RPMI7951 (cell line): ENCODE measurements around the gene ARID1B. TPM values are rescaled to one million over a fixed set of nuclear protein-coding genes. Genes with fewer than 3 reads are reported as not detected.
A peak's percentile ranks its signal among the peaks of the same experiment; 100 is the strongest.
"Not testable (repeated sequence)": the region's sequence is repeated elsewhere in the genome, so short reads cannot be mapped to it uniquely, and the experiment has no call there.

Experiments
- DNase-seq: peaks from one replicate; pipeline ENCODE4 v3.0.0-alpha.2; 2012; ENCODE audit warnings: low read depth
- total RNA-seq: library from RNA; depleted of rRNA; stranded (reverse); fragments of >200 nt; shearing (Covaris generic); gene quantifications from 2 replicates; pipeline ENCODE4 v1.2.3, GENCODE V29; 2014

ARID1B gene
- total RNA-seq, 1 experiment from 2014 or later: 14.8 TPM

DNA sequence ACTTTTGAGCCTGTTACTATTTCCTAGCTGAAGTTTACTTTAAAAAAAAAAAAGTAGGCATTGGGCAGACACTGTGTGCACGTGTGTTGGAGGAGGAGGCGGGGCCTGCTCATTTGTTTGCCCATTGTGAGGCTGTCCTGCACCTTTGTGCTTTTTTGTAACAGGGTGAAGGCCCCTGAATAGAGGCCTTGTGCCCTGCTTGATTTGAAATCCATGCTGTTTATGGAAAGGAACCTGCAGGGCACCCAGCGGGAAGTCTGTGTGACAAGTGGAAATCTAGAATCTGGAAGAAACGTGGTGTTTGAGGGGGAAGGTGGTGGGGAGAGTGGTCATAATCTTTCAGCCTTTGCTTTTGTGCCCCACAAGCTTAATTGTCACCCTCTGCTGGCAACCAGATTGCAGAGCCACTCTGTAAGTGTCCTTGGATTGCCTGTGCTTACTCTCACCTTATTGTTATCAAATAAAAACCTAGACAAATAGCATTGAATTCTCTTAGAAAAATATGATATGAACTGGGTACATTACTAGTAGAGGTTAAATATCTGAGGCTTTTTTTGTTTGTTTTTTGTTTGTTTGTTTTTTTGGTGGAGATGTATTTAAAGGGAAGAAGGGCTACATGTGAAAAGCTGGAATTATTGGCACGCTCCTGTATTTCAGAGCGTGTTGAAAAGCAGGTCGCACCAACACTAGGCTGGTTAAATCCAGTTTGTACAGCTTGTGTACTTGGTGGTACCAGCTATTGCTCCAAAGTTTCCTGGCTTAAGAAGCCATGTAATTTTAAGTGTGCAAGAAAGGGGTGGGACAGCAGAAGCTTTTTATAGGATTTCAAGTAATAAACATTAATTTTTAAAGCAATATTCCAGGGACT lies 156.3 kb downstream of the ARID1B start:
- no peak for DNase-seq

DNA sequence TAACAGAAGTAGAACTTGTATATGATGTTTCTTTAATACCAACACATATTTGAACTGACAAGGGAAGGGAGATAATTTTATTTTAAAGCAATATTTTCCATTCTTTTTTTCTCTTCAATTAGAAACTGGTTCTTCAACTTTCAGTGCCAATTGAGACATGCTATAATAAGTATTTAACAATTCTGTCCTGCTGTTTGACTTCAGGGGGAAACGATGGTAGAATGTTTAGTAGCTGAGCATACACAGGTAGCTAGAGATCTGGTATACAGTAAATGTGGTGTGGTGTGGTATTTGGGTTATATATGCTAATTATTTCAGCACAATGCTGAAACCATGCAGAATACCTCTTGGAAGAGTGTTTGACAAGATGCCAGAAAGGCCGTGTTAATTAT lies 156.9 kb downstream of the ARID1B start:
- no peak for DNase-seq

GRCh38 chr6:156935000-156935399 lies 157.8 kb downstream of the ARID1B start:
- DNase-seq: no peak

- DNase-seq: no peak
Observed at GRCh38 chr6:156938143-156938542, 161.0 kb downstream of the ARID1B start.

DNA sequence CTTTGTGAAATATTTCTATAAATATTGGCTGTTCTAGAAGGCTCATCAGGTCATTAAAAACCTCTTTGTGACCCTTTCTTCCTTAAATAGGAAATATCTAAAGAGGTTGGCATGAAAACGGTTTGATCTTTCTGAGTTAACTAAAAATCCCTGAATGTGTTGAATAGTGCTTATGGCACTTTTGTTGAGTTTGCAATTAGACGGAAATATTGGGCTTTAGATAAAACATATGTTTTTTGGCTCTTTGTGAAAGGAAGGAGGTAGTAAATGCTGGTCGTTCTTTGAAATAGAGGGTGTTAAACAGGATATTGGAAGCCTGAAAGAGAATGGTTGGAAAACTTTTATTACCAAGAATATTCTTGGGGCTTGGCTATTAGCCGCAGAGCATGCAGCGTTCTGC lies 163.0 kb downstream of the ARID1B start:
- DNase-seq: no peak

GRCh38 chr6:156942266-156942665 lies 165.1 kb downstream of the ARID1B start:
- DNase-seq: peak; percentile 28

- peak; percentile 72 for DNase-seq
Observed at GRCh38 chr6:156943166-156943565, 166.0 kb downstream of the ARID1B start.

- DNase-seq: peak; percentile 57
Observed at GRCh38 chr6:156943816-156944215, 166.6 kb downstream of the ARID1B start.

DNA sequence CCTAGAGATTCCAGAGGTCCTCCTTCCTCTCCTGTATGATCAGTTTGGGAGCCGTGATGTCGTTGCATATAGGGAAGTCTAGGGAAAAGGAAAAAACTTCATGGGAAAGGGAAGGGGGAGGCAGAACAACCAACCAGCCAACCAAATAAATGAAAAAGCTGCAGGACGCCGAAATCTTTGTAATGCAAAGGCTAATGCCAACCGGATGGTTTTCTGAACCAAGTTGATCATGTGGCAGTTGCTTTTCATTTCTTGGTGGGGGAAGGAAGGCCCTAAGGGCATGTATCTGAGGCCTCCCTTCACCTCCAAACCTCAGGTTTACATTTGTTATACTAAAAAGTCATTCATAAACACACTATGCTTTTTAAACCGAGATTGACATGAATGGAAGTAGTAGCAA lies 167.2 kb downstream of the ARID1B start:
- DNase-seq: peak; percentile 66

DNA sequence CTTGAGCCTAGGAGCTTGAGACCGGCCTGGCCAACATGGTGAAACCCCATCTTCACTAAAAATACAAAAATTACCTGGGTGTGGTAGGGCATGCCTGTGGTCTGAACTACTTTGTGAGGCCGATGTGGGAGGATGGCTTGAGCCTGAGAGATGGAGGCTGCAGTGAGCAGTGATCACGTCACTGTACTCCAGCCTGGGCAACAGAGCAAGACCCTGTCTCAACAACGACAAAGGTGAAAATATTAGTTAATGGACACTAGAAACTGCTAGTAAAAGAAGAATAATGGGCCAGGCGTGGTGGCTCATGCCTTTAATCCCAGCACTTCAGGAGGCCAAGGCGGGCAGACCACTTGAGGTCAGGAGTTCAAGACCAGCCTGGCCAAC lies 168.6 kb downstream of the ARID1B start:
- DNase-seq: not testable (repeated sequence)

DNA sequence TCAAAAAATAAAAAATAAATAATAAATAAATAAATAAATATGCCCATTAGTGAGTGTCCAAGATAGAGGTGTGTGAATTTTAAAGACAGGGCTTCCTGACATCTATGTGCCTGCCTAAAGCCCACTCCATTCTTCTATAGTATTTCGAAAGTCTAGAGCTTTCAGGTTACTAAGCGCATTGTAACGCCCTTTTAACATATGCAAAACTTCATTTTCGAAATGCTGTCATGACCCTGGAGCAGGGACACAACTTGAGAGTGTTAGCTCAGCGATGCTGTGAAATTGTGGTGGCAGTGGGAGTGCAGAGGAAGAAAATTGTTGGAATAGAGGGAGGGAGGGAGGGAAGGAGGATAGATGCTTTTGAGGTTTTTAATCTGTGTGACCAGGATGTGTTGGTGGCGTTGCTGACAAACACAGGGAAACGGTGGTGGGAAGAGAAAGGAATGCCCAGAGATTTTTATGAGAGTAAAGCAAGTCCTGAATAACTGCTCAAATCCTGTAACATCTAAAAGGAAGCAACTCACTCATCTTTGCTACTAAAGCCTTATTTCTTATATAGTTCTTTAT lies 169.3 kb downstream of the ARID1B start:
- DNase-seq: peak; percentile 22

- DNase-seq: no peak
Observed at GRCh38 chr6:156948277-156948676, 171.1 kb downstream of the ARID1B start.

GRCh38 chr6:156948807-156949206 lies 171.6 kb downstream of the ARID1B start:
- DNase-seq: peak; percentile 80

- DNase-seq: peak; percentile 77
Observed at GRCh38 chr6:156949376-156949775, 172.2 kb downstream of the ARID1B start.

GRCh38 chr6:156950084-156950483 lies 172.9 kb downstream of the ARID1B start:
- no peak for DNase-seq

- no peak for DNase-seq
Observed at GRCh38 chr6:156950531-156950930, 173.4 kb downstream of the ARID1B start.

GRCh38 chr6:156952401-156952800 lies 175.2 kb downstream of the ARID1B start:
- DNase-seq: no peak

DNA sequence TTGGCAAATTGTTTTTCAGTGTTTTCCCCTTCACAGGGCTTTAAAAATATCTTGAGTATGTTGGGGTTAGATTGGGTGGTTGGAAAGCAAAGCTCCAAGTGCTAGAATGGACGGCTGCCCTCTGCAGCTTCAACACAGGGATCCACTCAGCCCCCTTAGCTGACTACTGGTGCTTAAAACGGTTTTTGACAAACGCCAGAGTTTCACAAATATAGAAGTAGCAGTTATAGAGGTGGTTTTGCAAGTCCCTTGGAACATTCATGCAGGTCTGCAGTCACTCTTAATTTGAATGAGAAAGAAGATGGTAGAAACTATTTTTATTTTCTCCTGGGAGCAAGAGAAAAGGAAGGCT lies 175.9 kb downstream of the ARID1B start:
- DNase-seq: no peak

DNA sequence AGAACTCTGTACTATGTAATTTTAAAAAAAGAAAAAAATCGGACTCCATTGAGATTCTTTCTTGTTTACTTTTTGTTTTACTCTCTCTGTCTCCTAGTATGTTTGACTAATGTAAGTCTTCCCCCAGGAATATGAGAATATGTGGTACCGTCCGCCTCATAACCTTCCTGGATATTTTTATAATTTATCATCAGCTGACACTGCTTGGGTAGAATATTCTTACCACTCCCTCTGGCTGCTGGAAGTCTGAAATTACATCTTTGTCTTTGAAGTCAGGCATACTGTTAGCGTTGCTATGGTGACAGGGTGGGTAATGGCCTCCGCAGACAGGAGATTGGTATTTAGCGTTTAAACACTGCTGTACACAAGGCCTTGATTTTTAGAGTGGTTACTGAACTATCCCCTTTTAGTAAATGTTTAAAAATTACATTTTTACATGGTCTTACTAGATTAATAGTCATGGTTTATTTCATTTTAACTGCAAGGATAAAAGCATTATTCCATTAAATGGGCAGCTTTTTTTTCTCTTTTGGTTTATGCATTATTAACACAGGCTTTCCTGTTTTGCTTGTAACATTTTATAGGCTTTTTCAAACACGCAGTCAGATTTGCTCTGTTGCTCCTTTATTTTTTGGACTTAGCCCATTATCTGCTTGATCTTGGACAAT lies 176.4 kb downstream of the ARID1B start:
- peak; percentile 96 for DNase-seq

DNA sequence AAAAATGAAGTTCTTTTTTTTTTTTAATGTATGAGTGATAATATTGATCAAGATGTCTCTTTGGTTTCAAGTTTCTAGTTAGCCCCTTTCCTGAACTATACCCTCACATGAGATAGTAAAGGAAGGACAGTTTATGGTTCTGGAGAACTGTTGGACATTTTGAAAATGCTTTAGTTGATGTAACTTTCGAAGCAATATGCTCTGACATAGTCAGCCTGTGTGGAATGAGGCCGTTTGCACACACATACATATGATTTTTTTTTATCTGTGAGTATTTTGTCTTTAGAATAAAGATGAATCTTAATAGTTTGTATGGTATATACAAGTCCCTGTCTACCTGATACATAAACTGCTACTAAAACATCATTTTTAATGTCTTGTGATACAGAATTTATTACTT lies 177.0 kb downstream of the ARID1B start:
- DNase-seq: no peak

DNA sequence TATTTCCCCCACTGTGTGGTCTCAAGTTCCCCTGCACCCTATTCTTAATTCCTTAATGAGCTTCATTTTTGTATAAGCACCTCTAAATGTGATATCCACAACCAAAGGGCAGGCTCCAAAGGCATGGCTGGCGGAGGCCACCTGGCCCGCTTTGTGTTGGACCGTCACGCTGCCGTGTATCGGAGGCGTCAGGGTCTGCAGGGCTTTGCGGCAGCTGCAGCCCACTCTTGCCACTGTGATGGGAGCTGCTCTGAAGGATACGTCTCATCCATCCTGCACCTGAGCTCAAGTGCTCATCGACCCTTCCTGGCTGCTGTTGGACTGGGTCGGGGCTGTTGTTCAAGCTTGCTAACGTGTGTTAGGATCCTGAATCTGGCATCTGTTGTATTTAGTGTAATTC lies 177.6 kb downstream of the ARID1B start:
- no peak for DNase-seq

DNA sequence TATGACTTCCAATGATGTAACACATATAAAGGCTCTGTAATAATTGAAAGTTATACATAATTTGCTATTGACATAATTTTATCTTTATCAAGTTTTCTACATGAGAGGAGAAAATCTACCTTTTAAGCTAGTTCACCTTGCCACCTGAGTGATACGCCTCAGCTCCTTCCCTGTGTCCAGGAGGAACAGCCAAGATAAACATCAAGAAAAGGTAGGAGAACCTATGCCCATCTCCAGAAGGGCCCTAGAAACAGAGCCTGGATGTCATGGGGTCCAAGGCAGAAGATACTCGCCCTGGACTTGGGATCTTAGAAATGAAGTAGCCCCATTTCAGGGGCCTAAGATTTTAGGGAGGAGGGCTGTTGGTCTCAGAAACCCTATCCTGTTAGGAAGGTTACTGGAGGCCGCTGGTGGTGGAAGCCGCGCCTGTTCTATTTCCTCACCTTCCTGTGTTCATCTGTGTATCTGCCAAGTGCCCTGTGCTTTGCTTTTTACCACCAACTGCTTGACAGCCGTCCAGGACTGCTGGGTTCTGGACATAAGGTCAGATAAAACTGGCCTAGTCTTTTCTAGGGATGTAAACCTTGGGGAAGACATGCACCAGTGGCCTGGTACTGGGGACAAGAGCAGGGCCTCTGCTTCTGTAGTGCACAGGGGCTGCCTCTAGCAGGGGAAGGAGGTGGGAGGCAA lies 178.5 kb downstream of the ARID1B start:
- DNase-seq: no peak
